GM18861 (cell line): Measurements from ENCODE around the gene PTPRN2.
A peak's percentile ranks its signal among the peaks of the same experiment; 100 is the strongest.

Experiments
- ATAC-seq: cut with Tn5 transposase; IDR thresholded peaks from one replicate; pipeline ENCODE4 v1.9.1; 2021; ENCODE audit not compliant: unreplicated experiment

PTPRN2 gene

GRCh38 chr7:158603773-158604755 lies 16.4 kb upstream of the PTPRN2 start:
- ATAC-seq, result no peak

GRCh38 chr7:158602905-158603772 lies 15.5 kb upstream of the PTPRN2 start:
- peak; percentile 49 for ATAC-seq

- no peak for ATAC-seq
Observed at GRCh38 chr7:158602041-158602440, 14.4 kb upstream of the PTPRN2 start.

GRCh38 chr7:158601090-158601489 lies 13.5 kb upstream of the PTPRN2 start:
- ATAC-seq, result no peak

- no peak for ATAC-seq
Observed at GRCh38 chr7:158596745-158597144, 9.1 kb upstream of the PTPRN2 start.

GRCh38 chr7:158596309-158596708 lies 8.7 kb upstream of the PTPRN2 start:
- no peak for ATAC-seq

GRCh38 chr7:158595068-158595467 lies 7.4 kb upstream of the PTPRN2 start:
- ATAC-seq, result peak; percentile 66

- ATAC-seq, result no peak
Observed at GRCh38 chr7:158592541-158592940, 4.9 kb upstream of the PTPRN2 start.

- no peak for ATAC-seq
Observed at GRCh38 chr7:158591944-158592343, 4.3 kb upstream of the PTPRN2 start.

GRCh38 chr7:158590181-158590530 lies 2.5 kb upstream of the PTPRN2 start:
- ATAC-seq, result no peak

- no peak for ATAC-seq
Observed at GRCh38 chr7:158589653-158590052, 2.0 kb upstream of the PTPRN2 start.

GRCh38 chr7:158588878-158589442 lies 1.3 kb upstream of the PTPRN2 start:
- ATAC-seq, result no peak

GRCh38 chr7:158588085-158588877 lies 658 bp upstream of the PTPRN2 start:
- ATAC-seq, result no peak

- ATAC-seq, result no peak
Observed at GRCh38 chr7:158586499-158587161, 993 bp downstream of the PTPRN2 start.

GRCh38 chr7:158585721-158586498 lies 1.7 kb downstream of the PTPRN2 start:
- no peak for ATAC-seq

GRCh38 chr7:158584407-158584806 lies 3.2 kb downstream of the PTPRN2 start:
- no peak for ATAC-seq

- ATAC-seq, result no peak
Observed at GRCh38 chr7:158583810-158584209, 3.8 kb downstream of the PTPRN2 start.

GRCh38 chr7:158583143-158583542 lies 4.5 kb downstream of the PTPRN2 start:
- no peak for ATAC-seq

- no peak for ATAC-seq
Observed at GRCh38 chr7:158582089-158582456, 5.5 kb downstream of the PTPRN2 start.
